Neural crest cell (in vitro differentiated cells): ENCODE data around the gene WNT7A. TPM values are rescaled to one million over a fixed set of nuclear protein-coding genes. Genes with fewer than 3 reads are reported as not detected.

ENCODE experiments used
- DNase-seq: peaks from one replicate; pipeline ENCODE4 v3.0.0; 2021; ENCODE audit warnings: low read depth, mixed read lengths, low spot score
- H3K27ac Mint-ChIP-seq: one replicate; pipeline ENCODE4 v1.8.0; 2021; ENCODE audit warnings: mild to moderate bottlenecking, mixed read lengths; ENCODE audit not compliant: unreplicated experiment
- H3K27me3 Mint-ChIP-seq: 2 replicates; pipeline ENCODE4 v1.8.0; 2021; ENCODE audit warnings: low read depth, mild to moderate bottlenecking, mixed read lengths
- H3K36me3 Mint-ChIP-seq: 2 replicates; pipeline ENCODE4 v1.8.0; 2021; ENCODE audit warnings: low read depth, mild to moderate bottlenecking, mixed read lengths
- H3K4me1 Mint-ChIP-seq: 2 replicates; pipeline ENCODE4 v1.8.0; 2021; ENCODE audit warnings: mixed read lengths
- H3K4me3 Mint-ChIP-seq: one replicate; pipeline ENCODE4 v1.8.0; 2021; ENCODE audit warnings: mild to moderate bottlenecking, mixed read lengths
- H3K9me3 Mint-ChIP-seq: 2 replicates; pipeline ENCODE4 v1.8.0; 2021; ENCODE audit warnings: mixed read lengths
- total RNA-seq: library from RNA; stranded (reverse); gene quantifications from 2 replicates; pipeline ENCODE4 v1.2.1, GENCODE V29; 2021
- TF ChIP-seq, protein P1 (sequence below): fragments of 200-600 bp; sonication (generic); conservative IDR thresholded peaks from 2 replicates; pipeline ENCODE4 v1.5.0; 2021; ENCODE audit warnings: antibody characterized with exemption, mild to moderate bottlenecking

Gene WNT7A
- total RNA-seq, 1 donor from 2014 or later, result 9.8 TPM

DNA sequence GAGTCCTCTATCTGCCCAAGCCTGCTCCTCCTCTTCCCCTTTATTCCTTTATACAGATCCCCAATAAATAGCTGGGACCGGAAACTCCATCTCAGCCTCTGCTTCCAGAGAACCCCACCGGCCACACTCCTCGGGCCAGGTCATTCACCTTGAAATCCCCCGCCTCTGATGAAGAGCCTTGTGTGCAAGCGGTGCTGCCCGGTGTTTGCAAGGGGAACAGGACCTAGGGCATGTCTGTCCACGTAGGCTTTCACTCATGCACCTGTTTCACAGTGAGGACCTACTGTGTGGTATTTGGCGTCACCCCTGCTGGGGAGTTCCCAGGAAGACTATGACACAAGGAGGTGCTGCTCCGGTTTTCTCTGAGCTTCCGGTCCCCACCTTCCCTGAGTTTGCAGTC lies 54.0 kb downstream of the WNT7A start:
- DNase-seq, result no peak
- Mint-ChIP-seq H3K27ac (no peak overlapping the region), H3K27me3 (no peaks in the 10 kb centered on the region), H3K36me3 (no peaks in the 10 kb centered on the region), H3K4me1 (peaks cover 34% of the 10 kb centered on the region), H3K9me3 (no peaks in the 10 kb centered on the region), H3K4me3 (no peak overlapping the region)
- TF ChIP-seq, protein P1, sequence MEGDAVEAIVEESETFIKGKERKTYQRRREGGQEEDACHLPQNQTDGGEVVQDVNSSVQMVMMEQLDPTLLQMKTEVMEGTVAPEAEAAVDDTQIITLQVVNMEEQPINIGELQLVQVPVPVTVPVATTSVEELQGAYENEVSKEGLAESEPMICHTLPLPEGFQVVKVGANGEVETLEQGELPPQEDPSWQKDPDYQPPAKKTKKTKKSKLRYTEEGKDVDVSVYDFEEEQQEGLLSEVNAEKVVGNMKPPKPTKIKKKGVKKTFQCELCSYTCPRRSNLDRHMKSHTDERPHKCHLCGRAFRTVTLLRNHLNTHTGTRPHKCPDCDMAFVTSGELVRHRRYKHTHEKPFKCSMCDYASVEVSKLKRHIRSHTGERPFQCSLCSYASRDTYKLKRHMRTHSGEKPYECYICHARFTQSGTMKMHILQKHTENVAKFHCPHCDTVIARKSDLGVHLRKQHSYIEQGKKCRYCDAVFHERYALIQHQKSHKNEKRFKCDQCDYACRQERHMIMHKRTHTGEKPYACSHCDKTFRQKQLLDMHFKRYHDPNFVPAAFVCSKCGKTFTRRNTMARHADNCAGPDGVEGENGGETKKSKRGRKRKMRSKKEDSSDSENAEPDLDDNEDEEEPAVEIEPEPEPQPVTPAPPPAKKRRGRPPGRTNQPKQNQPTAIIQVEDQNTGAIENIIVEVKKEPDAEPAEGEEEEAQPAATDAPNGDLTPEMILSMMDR, result no peak

- DNase-seq, result no peak
- TF ChIP-seq, protein P1, result no peak
- Mint-ChIP-seq H3K27ac (peak overlapping the region; percentile 45), H3K9me3 (no peaks in the 10 kb centered on the region), H3K27me3 (no peaks in the 10 kb centered on the region), H3K4me3 (no peak overlapping the region), H3K4me1 (peaks cover 34% of the 10 kb centered on the region), H3K36me3 (no peaks in the 10 kb centered on the region)
These were observed 54.6 kb downstream of the WNT7A start for GRCh38 chr3:13825311-13825579.

- no peak for DNase-seq
- Mint-ChIP-seq H3K27me3 (no peaks in the 10 kb centered on the region), H3K36me3 (no peaks in the 10 kb centered on the region), H3K4me3 (no peak overlapping the region), H3K9me3 (no peaks in the 10 kb centered on the region), H3K27ac (peak overlapping the region; percentile 45), H3K4me1 (peaks cover 34% of the 10 kb centered on the region)
- TF ChIP-seq, protein P1, result no peak
These were observed 55.2 kb downstream of the WNT7A start for GRCh38 chr3:13824521-13825310.

DNA sequence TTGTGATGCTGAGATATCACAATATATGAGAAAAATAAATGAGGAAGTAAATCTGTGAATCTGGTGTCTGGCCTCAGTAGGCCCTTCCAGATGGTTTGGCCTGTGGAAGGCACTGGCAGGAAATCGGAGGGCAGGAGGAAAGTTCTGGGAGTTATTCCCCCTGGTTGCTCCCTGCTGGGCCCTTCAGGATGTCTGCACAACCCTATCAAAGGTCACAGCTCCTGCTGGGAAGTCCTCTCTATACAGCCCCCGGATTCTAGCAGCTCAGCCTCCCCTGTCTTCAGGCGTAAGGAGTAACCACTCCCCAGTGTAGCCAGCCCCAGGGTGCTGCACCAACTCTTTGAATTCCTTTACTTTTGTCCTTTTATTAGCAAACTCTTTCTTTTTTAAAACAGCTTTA lies 56.2 kb downstream of the WNT7A start:
- Mint-ChIP-seq H3K36me3 (no peaks in the 10 kb centered on the region), H3K27me3 (no peaks in the 10 kb centered on the region), H3K4me1 (peaks cover 37% of the 10 kb centered on the region), H3K9me3 (no peaks in the 10 kb centered on the region), H3K27ac (peak overlapping the region; percentile 2), H3K4me3 (no peak overlapping the region)
- TF ChIP-seq, protein P1, result no peak
- no peak for DNase-seq

- peaks cover 4% of the 10 kb centered on the region for H3K36me3 Mint-ChIP-seq
- DNase-seq, result no peak
- H3K4me3 Mint-ChIP-seq, result no peak overlapping the region
- no peak overlapping the region for H3K27ac Mint-ChIP-seq
- peaks cover 37% of the 10 kb centered on the region for H3K4me1 Mint-ChIP-seq
- TF ChIP-seq, protein P1, result no peak
- H3K9me3 Mint-ChIP-seq, result no peaks in the 10 kb centered on the region
- H3K27me3 Mint-ChIP-seq, result no peaks in the 10 kb centered on the region
These were observed 56.8 kb downstream of the WNT7A start for GRCh38 chr3:13822871-13823585.
